Measurements from ENCODE around the gene XG. TPM values are rescaled to one million over a fixed set of nuclear protein-coding genes. Genes with fewer than 3 reads are reported as not detected.
A peak's percentile ranks its signal among the peaks of the same experiment; 100 is the strongest.

The XG gene
- total and polyA plus RNA-seq, 2 of the 4 experiments (the other 2 are of a cell fraction), result under 0.01 TPM; not detected in 1

- H2BK120ac ChIP-seq (ENCODE audit: low read depth, low read length), result no peak overlapping the region
- CTCF ChIA-PET, result no interaction called here
- H2BK15ac ChIP-seq (ENCODE audit: low read depth, low read length), result no peak overlapping the region
- in situ Hi-C loops (cut with MboI; ENCODE audit: low sequenced_read_pairs), result no loop called here
- no peak overlapping the region; the same call in 1 of the 2 replicates for H3K4ac ChIP-seq (ENCODE audit: low read depth, low read length)
- H3K23ac ChIP-seq (ENCODE audit: low read depth, low read length), result no peak overlapping the region
- peak overlapping the region; percentile 25; the same call in 1 of the 2 replicates for H3K27ac ChIP-seq (ENCODE audit: insufficient read depth, low read length)
- no peak overlapping the region for H3K4me3 ChIP-seq (ENCODE audit: insufficient read depth, low read depth, low read length)
- no TSS peak for BruUV-seq (replicated peaks)
- H2AK9ac ChIP-seq (replicated peaks; ENCODE audit: low read depth, low read length, poor library complexity), result peak overlapping the region; percentile 20
- H4K20me1 ChIP-seq (ENCODE audit: insufficient read depth, low read length), result peaks cover 90% of the 10 kb centered on the region
- dilution Hi-C loops (cut with HindIII; ENCODE audit: low sequenced_read_pairs, unreplicated experiment), result no loop called here
- no peak overlapping the region for H4K5ac ChIP-seq (ENCODE audit: low read depth, low read length)
- peaks cover 6% of the 10 kb centered on the region; the same call in 1 of the 2 replicates for H3K36me3 ChIP-seq (ENCODE audit: control insufficient read depth, insufficient read depth, low read length)
- WGBS, 2 experiments (ENCODE audit: extremely low coverage in 2 of 2, insufficient read length in 1 of 2), result 0% methylated on average over 5 of the region's 12 CpGs; no CpG with 5 or more reads in 1 of the 2 experiments
- no peaks in the 10 kb centered on the region for H3K9me3 ChIP-seq (ENCODE audit: control insufficient read depth, insufficient read depth, low read length)
- no peak overlapping the region for H3K18ac ChIP-seq (ENCODE audit: low read depth, low read length)
- H3K9ac ChIP-seq (ENCODE audit: low read depth, low read length), result no peak overlapping the region
- no peak overlapping the region for H2BK20ac ChIP-seq (ENCODE audit: low read depth, low read length)
- H2BK5ac ChIP-seq (ENCODE audit: low read depth, low read length, poor library complexity, severe bottlenecking), result peak overlapping the region; percentile 74
- DNase-seq (peak; percentile 95), ATAC-seq (ENCODE audit: low read depth) (peak; percentile 87)
- no peak overlapping the region for H2AK5ac ChIP-seq (ENCODE audit: low read depth, low read length)
- peak overlapping the region; percentile 57 for H2AFZ ChIP-seq (replicated peaks; ENCODE audit: low read length, poor library complexity)
- intact Hi-C loops (cut with micrococcal nuclease), result loop anchor here (2.0 kb wide), 1 partner anchor 15 kb away; no protein-coding TSS in a partner anchor
- no peaks in the 10 kb centered on the region for H3K27me3 ChIP-seq (ENCODE audit: control insufficient read depth, insufficient read depth, low read length)
- peaks cover 25% of the 10 kb centered on the region for H3K4me1 ChIP-seq (ENCODE audit: control insufficient read depth, insufficient read depth, low read length)
- peaks cover 33% of the 10 kb centered on the region for H3K9me1 ChIP-seq (ENCODE audit: insufficient read depth, low read length)
- H3K79me1 ChIP-seq (ENCODE audit: low read depth in 1 of 2, low read length in 2 of 2), result peaks cover 13 to 78% of the 10 kb centered on the region in 2 experiments
- peak; percentile 44 for TF ChIP-seq MAFK (IDR thresholded peaks at IDR 0.05; ENCODE audit: low read depth, low read length)
- TF ChIP-seq USF2 (IDR thresholded peaks at IDR 0.05; ENCODE audit: low read depth, low read length), result peak; percentile 73
- TF ChIP-seq RFX5 (IDR thresholded peaks at IDR 0.05; ENCODE audit: low read depth, low read length), result no peak
- TF ChIP-seq POLR2A (IDR thresholded peaks at IDR 0.05; ENCODE audit: low read depth, low read length), result no peak
- no peak for TF ChIP-seq ELK1 (IDR thresholded peaks at IDR 0.05; ENCODE audit: borderline replicate concordance, low read depth, low read length)
- TF ChIP-seq BHLHE40 (IDR thresholded peaks at IDR 0.05; ENCODE audit: low read depth, low read length), result peak; percentile 58
- peak; percentile 88 for TF ChIP-seq MXI1 (IDR thresholded peaks at IDR 0.05; ENCODE audit: borderline replicate concordance, low read depth, low read length)
- no peak for TF ChIP-seq RAD21 (IDR thresholded peaks at IDR 0.05; ENCODE audit: low read length)
- no peak for TF ChIP-seq RCOR1 (IDR thresholded peaks at IDR 0.05; ENCODE audit: insufficient replicate concordance, low read length)
- TF ChIP-seq CTCF (conservative IDR thresholded peaks at IDR 0.05; ENCODE audit: low read depth, low read length), result no peak
- TF ChIP-seq FOS (IDR thresholded peaks at IDR 0.05; ENCODE audit: low read depth, low read length), result peak; percentile 66; the same call in 1 of the 2 replicates
- peak; percentile 84 for TF ChIP-seq NFE2L2 (IDR thresholded peaks at IDR 0.05; ENCODE audit: low read depth, low read length)
- TF ChIP-seq MAZ (IDR thresholded peaks at IDR 0.05; ENCODE audit: borderline replicate concordance, low read depth, low read length), result no peak
- TF ChIP-seq CEBPB (IDR thresholded peaks at IDR 0.05; ENCODE audit: low read depth, low read length), result peak; percentile 8; the same call in 1 of the 2 replicates
- TF ChIP-seq SMC3 (IDR thresholded peaks at IDR 0.05; ENCODE audit: low read depth, low read length), result no peak
- TF ChIP-seq CHD1 (IDR thresholded peaks at IDR 0.05; ENCODE audit: low read depth, low read length), result no peak
- peak overlapping the region; percentile 3 for H3K4me2 ChIP-seq (ENCODE audit: low read depth, low read length)
- no peak overlapping the region for H3K14ac ChIP-seq (replicated peaks; ENCODE audit: low read depth, low read length)
- H4K8ac ChIP-seq (ENCODE audit: low read depth in 2 of 2, low read length in 2 of 2), result peak overlapping the region in 1 of 2 experiments; percentile 34; a peak in 1 of 4 replicates
- POLR2A ChIA-PET (ENCODE audit: unreplicated experiment), result no interaction called here
- H3K56ac ChIP-seq (ENCODE audit: extremely low read depth, insufficient read depth, low read length), result no peak overlapping the region
- no peak overlapping the region for H4K91ac ChIP-seq (ENCODE audit: insufficient read depth, low read depth, low read length)
Observed at GRCh38 chrX:2707334-2707760, 44.5 kb upstream of the XG start.

Data from IMR-90 (cell line).